Measurements from ENCODE around the gene RABIF. TPM values are rescaled to one million over a fixed set of nuclear protein-coding genes. Genes with fewer than 3 reads are reported as not detected.

RABIF gene
- total RNA-seq, 6 donors from 2014 or later = 2.0 to 11.7 (median 7.9) TPM

GRCh38 chr1:202880062-202880461, 8.9 kb downstream of the RABIF start:
- Histone ChIP-seq H3K27ac (no peak overlapping the region), H3K27me3 (no peaks in the 10 kb centered on the region), H3K9me3 (no peaks in the 10 kb centered on the region), H3K4me3 (no peak overlapping the region), H3K4me1 (peaks cover 0 to 7% (median 0%) of the 10 kb centered on the region in 4 donors), H3K36me3 (peaks cover 0 to 38% (median 11%) of the 10 kb centered on the region in 4 donors)
- ATAC-seq (ENCODE audit: low FRiP score in 2 of 2) = no peak
- no peak for TF ChIP-seq EP300 (IDR thresholded peaks at IDR 0.05)
- peak in 1 of 2 donors; percentile 27 for DNase-seq

- H3K36me3 ChIP-seq = peaks cover 0 to 36% (median 11%) of the 10 kb centered on the region in 4 donors
- 94 to 97% methylated on average over 1 of the region's 1 CpG for WGBS, 2 donors
- DNase-seq (no peak), ATAC-seq (ENCODE audit: low FRiP score in 2 of 2) (no peak)
- H3K4me3 ChIP-seq = no peak overlapping the region
- H3K4me1 ChIP-seq = peaks cover 0 to 7% (median 0%) of the 10 kb centered on the region in 4 donors
- no peak overlapping the region for H3K27ac ChIP-seq
- no peak for TF ChIP-seq POLR2A (IDR thresholded peaks at IDR 0.05)
- no peak for TF ChIP-seq POLR2AphosphoS5 (IDR thresholded peaks at IDR 0.05)
- TF ChIP-seq CTCF (IDR thresholded peaks at IDR 0.05) = no peak
- no peak for TF ChIP-seq EP300 (IDR thresholded peaks at IDR 0.05)
- no peaks in the 10 kb centered on the region for H3K9me3 ChIP-seq
- no peaks in the 10 kb centered on the region for H3K27me3 ChIP-seq
Observed at GRCh38 chr1:202879128-202879527, 9.8 kb downstream of the RABIF start.

GRCh38 chr1:202873026-202873425, 15.9 kb downstream of the RABIF start:
- DNase-seq (no peak), ATAC-seq (ENCODE audit: low FRiP score in 2 of 2) (no peak)
- WGBS, 2 donors = 91 to 95% methylated on average over 4 of the region's 4 CpGs
- H3K27ac ChIP-seq = no peak overlapping the region
- H3K36me3 ChIP-seq = peaks cover 0 to 2% (median 0%) of the 10 kb centered on the region in 4 donors
- TF ChIP-seq CTCF (IDR thresholded peaks at IDR 0.05) (no peak), POLR2A (IDR thresholded peaks at IDR 0.05) (no peak), POLR2AphosphoS5 (IDR thresholded peaks at IDR 0.05) (no peak), EP300 (IDR thresholded peaks at IDR 0.05) (no peak)
- H3K27me3 ChIP-seq = no peaks in the 10 kb centered on the region
- H3K4me3 ChIP-seq = no peak overlapping the region
- no peaks in the 10 kb centered on the region for H3K4me1 ChIP-seq
- no peaks in the 10 kb centered on the region for H3K9me3 ChIP-seq

- DNase-seq = no peak
- Histone ChIP-seq H3K4me1 (no peaks in the 10 kb centered on the region), H3K36me3 (no peaks in the 10 kb centered on the region), H3K27me3 (no peaks in the 10 kb centered on the region), H3K27ac (no peak overlapping the region), H3K4me3 (no peak overlapping the region), H3K9me3 (no peaks in the 10 kb centered on the region)
- ATAC-seq (ENCODE audit: low FRiP score in 2 of 2) = no peak
- 74 to 82% methylated on average over 4 of the region's 4 CpGs for WGBS, 2 donors
- TF ChIP-seq POLR2AphosphoS5 (IDR thresholded peaks at IDR 0.05) = no peak
- TF ChIP-seq CTCF (IDR thresholded peaks at IDR 0.05) = no peak
- no peak for TF ChIP-seq POLR2A (IDR thresholded peaks at IDR 0.05)
- no peak for TF ChIP-seq EP300 (IDR thresholded peaks at IDR 0.05)
Observed at GRCh38 chr1:202871367-202871766, 17.6 kb downstream of the RABIF start.

GRCh38 chr1:202862679-202863560, 26.0 kb downstream of the RABIF start:
- H3K4me1 ChIP-seq = peaks cover 10 to 27% (median 19%) of the 10 kb centered on the region in 4 donors
- 67 to 76% methylated on average over 5 of the region's 5 CpGs for WGBS, 2 donors
- DNase-seq = no peak
- no peaks in the 10 kb centered on the region for H3K9me3 ChIP-seq
- TF ChIP-seq EP300 (IDR thresholded peaks at IDR 0.05) (no peak), POLR2AphosphoS5 (IDR thresholded peaks at IDR 0.05) (no peak), POLR2A (IDR thresholded peaks at IDR 0.05) (no peak), CTCF (IDR thresholded peaks at IDR 0.05) (no peak)
- no peak overlapping the region for H3K27ac ChIP-seq
- H3K36me3 ChIP-seq = no peaks in the 10 kb centered on the region
- no peaks in the 10 kb centered on the region for H3K27me3 ChIP-seq
- no peak overlapping the region for H3K4me3 ChIP-seq
- no peak for ATAC-seq (ENCODE audit: low FRiP score in 2 of 2)

Data from upper lobe of left lung (tissue), 6 donors.